HepG2 (cell line): ENCODE measurements around the gene UBB. TPM values are rescaled to one million over a fixed set of nuclear protein-coding genes. Genes with fewer than 3 reads are reported as not detected.

ENCODE experiments used
- DMAP1 ChIP-seq: IDR thresholded peaks from 2 replicates; pipeline ENCODE4 v1.6.1; 2016
- FOSL1 ChIP-seq: sonication (generic); formaldehyde crosslinking; IDR thresholded peaks from 2 replicates; pipeline ENCODE4 v1.9.0; 2021; ENCODE audit warnings: missing genetic modification reagents, borderline replicate concordance
- FUBP1 ChIP-seq: sonication (generic); formaldehyde crosslinking; IDR thresholded peaks from 2 replicates; pipeline ENCODE4 v1.5.1; 2020; ENCODE audit warnings: missing genetic modification reagents, mild to moderate bottlenecking, borderline replicate concordance
- GLMP ChIP-seq: sonication (generic); formaldehyde crosslinking; IDR thresholded peaks from 2 replicates; pipeline ENCODE4 v1.9.0; 2021; ENCODE audit warnings: missing genetic modification reagents, mild to moderate bottlenecking, borderline replicate concordance
- KDM1A ChIP-seq: IDR thresholded peaks from 2 replicates; pipeline ENCODE4 v1.6.1; 2016; ENCODE audit warnings: missing compliant biosample characterization
- NCOA2 ChIP-seq: sonication (generic); formaldehyde crosslinking; IDR thresholded peaks from 2 replicates; pipeline ENCODE4 v1.8.0; 2022; ENCODE audit warnings: inconsistent platforms
- PHF8 ChIP-seq: sonication (generic); formaldehyde crosslinking; IDR thresholded peaks from 2 replicates; pipeline ENCODE4 v1.5.0; 2020; ENCODE audit warnings: missing genetic modification reagents
- RBAK ChIP-seq: sonication (generic); formaldehyde crosslinking; IDR thresholded peaks from 2 replicates; pipeline ENCODE4 v1.5.1; 2020; ENCODE audit warnings: mild to moderate bottlenecking, missing genetic modification reagents
- RBFOX2 ChIP-seq: fragments of 200-400 bp; formaldehyde crosslinking; IDR thresholded peaks from 2 replicates; pipeline ENCODE4 v1.6.1; 2017; ENCODE audit warnings: low read depth, mild to moderate bottlenecking, low read length
- SIN3A ChIP-seq: IDR thresholded peaks from 2 replicates; pipeline ENCODE4 v1.6.1; 2011; ENCODE audit warnings: low read depth, mild to moderate bottlenecking, control low read depth, low read length, borderline replicate concordance
- SMYD3 ChIP-seq: sonication (generic); formaldehyde crosslinking; IDR thresholded peaks from 2 replicates; pipeline ENCODE4 v1.8.1; 2023; ENCODE audit warnings: mild to moderate bottlenecking, missing genetic modification reagents
- SOX13 ChIP-seq, 3 experiments: fragments of 450-650 bp in 1 of 3; sonication (generic) in 1 of 3; formaldehyde crosslinking in 1 of 3; IDR thresholded peaks in 2 of 3; conservative IDR thresholded peaks in 1 of 3; 2 replicates each; pipeline versions ENCODE4 v1.5.0 to v1.6.1; 2016 to 2020; ENCODE audit warnings: antibody characterized with exemption in 1 of 3, mild to moderate bottlenecking in 1 of 3, missing compliant biosample characterization in 1 of 3, missing genetic modification reagents in 1 of 3, moderate library complexity in 1 of 3
- ZBTB10 ChIP-seq: sonication (generic); formaldehyde crosslinking; IDR thresholded peaks from 2 replicates; pipeline ENCODE4 v1.4.0; 2020; ENCODE audit warnings: missing genetic modification reagents, borderline replicate concordance
- ZBTB20 ChIP-seq: sonication (generic); formaldehyde crosslinking; IDR thresholded peaks from 2 replicates; pipeline ENCODE4 v1.8.1; 2023; ENCODE audit warnings: missing genetic modification reagents, low read depth, mild to moderate bottlenecking, borderline replicate concordance
- ZBTB7A ChIP-seq: sonication (generic); formaldehyde crosslinking; IDR thresholded peaks from 2 replicates; pipeline ENCODE4 v1.8.0; 2022; ENCODE audit warnings: mild to moderate bottlenecking, missing genetic modification reagents
- ZFP37 ChIP-seq: sonication (generic); formaldehyde crosslinking; IDR thresholded peaks from 2 replicates; pipeline ENCODE4 v1.4.0; 2020; ENCODE audit warnings: missing genetic modification reagents, borderline replicate concordance
- ZFP91 ChIP-seq: sonication (generic); formaldehyde crosslinking; IDR thresholded peaks from 2 replicates; pipeline ENCODE4 v1.9.0; 2022; ENCODE audit warnings: missing genetic modification reagents, mild to moderate bottlenecking, borderline replicate concordance
- ZNF761 ChIP-seq: sonication (generic); formaldehyde crosslinking; conservative IDR thresholded peaks from 2 replicates; pipeline ENCODE4 v1.4.0; 2020; ENCODE audit warnings: mild to moderate bottlenecking, missing genetic modification reagents
- polyA plus RNA-seq, 8 experiments: library from polyadenylated mRNA; depleted of rRNA in 3 of 8; stranded (reverse) in 7 of 8; unstranded in 1 of 8; fragments of >200 nt; fragmentation: Illumina TruSeq in 4 of 8; extraction: Trizol in 4 of 8; gene quantifications; 2 replicates each; pipeline versions ENCODE4 v1.2.1 to v1.2.3, GENCODE V29; 2011 to 2016; ENCODE audit warnings: low read depth in 4 of 8, missing spikeins in 1 of 8, mixed read lengths in 1 of 8; ENCODE audit not compliant: insufficient read depth in 1 of 8
- total RNA-seq, 5 experiments: library from RNA; depleted of rRNA; stranded (reverse); fragments of >200 nt; fragmentation: Illumina TruSeq; extraction: Trizol; gene quantifications; 2 replicates each; pipeline ENCODE4 v1.2.3, GENCODE V29; 2016; ENCODE audit warnings: low read depth in 1 of 5

Gene UBB
- total and polyA plus RNA-seq, 2 of the 13 experiments (the other 11 are each of a cell fraction or from before 2014, with no cell fraction given) = 1,130 to 2,066 TPM

- TF ChIP-seq ZBTB20 (CRISPR knock-in tag) (peak; percentile 52; the same call in 1 of the 2 replicates), KDM1A (CRISPR knock-in tag) (no peak), GLMP (CRISPR knock-in tag) (no peak), PHF8 (CRISPR knock-in tag) (peak; percentile 63), ZFP91 (peak; percentile 75), ZFP37 (peak; percentile 21; the same call in 1 of the 2 replicates), NCOA2 (CRISPR knock-in tag) (no peak; the same call in 1 of the 2 replicates), ZBTB10 (CRISPR knock-in tag) (no peak), FUBP1 (CRISPR knock-in tag) (no peak), FOSL1 (CRISPR knock-in tag) (no peak), ZNF761 (CRISPR knock-in tag) (peak; percentile 89; the same call in 1 of the 2 replicates), RBFOX2 (peak; percentile 84), SIN3A (peak; percentile 40; the same call in 1 of the 2 replicates), SMYD3 (CRISPR knock-in tag) (no peak), ZBTB7A (CRISPR knock-in tag) (no peak), SOX13 (IDR thresholded peaks at IDR 0.05) (peak; percentile 63; the same call in 1 of the 2 replicates), SOX13 (CRISPR knock-in tag; conservative IDR thresholded peaks at IDR 0.05 in 1 of 2, IDR thresholded peaks at IDR 0.05 in 1 of 2) (0 out of 4 replicates have a peak, but pooled peaks of 1 of the 2 experiments have one; percentile 49), DMAP1 (CRISPR knock-in tag) (peak; percentile 87), RBAK (CRISPR knock-in tag) (no peak)
These were observed at the start of gene UBB (continued) for GRCh38 chr17:16380640-16381495.
